Cardiac muscle cell (in vitro differentiated cells and primary cell): ENCODE measurements around the gene ZNF774. TPM values are rescaled to one million over a fixed set of nuclear protein-coding genes. Genes with fewer than 3 reads are reported as not detected.
"Not testable (repeated sequence)": the region's sequence is repeated elsewhere in the genome, so short reads cannot be mapped to it uniquely, and the experiment has no call there.

Experiments
- DNase-seq, 2 donors: peaks; one replicate each; pipeline versions ENCODE4 v3.0.0 to v3.0.0-alpha.2; 2010 to 2017; ENCODE audit warnings: low read depth in 1 of 2, low spot score in 1 of 2
- H3K27ac ChIP-seq: fragments of 200-600 bp; sonication (generic); 2 replicates; pipeline ENCODE4 v1.5.1; 2016
- H3K27me3 ChIP-seq: fragments of 200-600 bp; sonication (generic); 2 replicates; pipeline ENCODE4 v1.6.0; 2016; ENCODE audit warnings: control low read depth
- H3K36me3 ChIP-seq: fragments of 200-600 bp; sonication (generic); 2 replicates; pipeline ENCODE4 v1.5.1; 2016; ENCODE audit warnings: control low read depth
- H3K4me1 ChIP-seq: fragments of 200-600 bp; sonication (generic); 2 replicates; pipeline ENCODE4 v1.8.1; 2017; ENCODE audit warnings: low read depth, mild to moderate bottlenecking, mixed run types
- H3K4me3 ChIP-seq: fragments of 200-600 bp; sonication (generic); 2 replicates; pipeline ENCODE4 v1.5.1; 2016; ENCODE audit warnings: mild to moderate bottlenecking
- H3K9me3 ChIP-seq: fragments of 200-600 bp; sonication (generic); 2 replicates; pipeline ENCODE4 v1.5.1; 2017; ENCODE audit warnings: low read depth, mild to moderate bottlenecking, control low read depth
- CTCF ChIP-seq: IDR thresholded peaks from 2 replicates; pipeline ENCODE4 v1.5.1; 2012; ENCODE audit warnings: low read depth, mild to moderate bottlenecking, low read length
- polyA plus RNA-seq: library from polyadenylated mRNA; unstranded; fragments of >200 nt; fragmentation: Nextera tagmentation; extraction: Ambion mirVana; gene quantifications from 2 replicates; pipeline ENCODE4 v1.2.1, GENCODE V29; 2016
- total RNA-seq: library from RNA; depleted of rRNA; stranded (reverse); fragments of >200 nt; gene quantifications from 2 replicates; pipeline ENCODE4 v1.2.3, GENCODE V29; 2016

Gene ZNF774
- total and polyA plus RNA-seq, 2 experiments from 2014 or later, result 1.7 to 2.1 TPM

- Histone ChIP-seq H3K9me3 (no peaks in the 10 kb centered on the region), H3K27me3 (no peaks in the 10 kb centered on the region), H3K4me1 (peaks cover 18% of the 10 kb centered on the region), H3K36me3 (no peaks in the 10 kb centered on the region), H3K27ac (no peak overlapping the region), H3K4me3 (no peak overlapping the region)
- DNase-seq, result no peak
- TF ChIP-seq CTCF, result no peak
These were observed 56.6 kb downstream of the ZNF774 start for GRCh38 chr15:90408657-90409056.

GRCh38 chr15:90409587-90409986, 57.5 kb downstream of the ZNF774 start:
- not testable (repeated sequence) for H3K9me3 ChIP-seq, DNase-seq, H3K4me3 ChIP-seq, H3K36me3 ChIP-seq, H3K27ac ChIP-seq, H3K27me3 ChIP-seq
- peaks cover 26% of the 10 kb centered on the region for H3K4me1 ChIP-seq

GRCh38 chr15:90410316-90410715, 58.2 kb downstream of the ZNF774 start:
- not testable (repeated sequence) for H3K4me3 ChIP-seq, H3K9me3 ChIP-seq, H3K36me3 ChIP-seq, DNase-seq, H3K27me3 ChIP-seq, H3K27ac ChIP-seq
- H3K4me1 ChIP-seq, result peaks cover 26% of the 10 kb centered on the region

GRCh38 chr15:90411176-90411575, 59.1 kb downstream of the ZNF774 start:
- H3K27me3 ChIP-seq, result no peaks in the 10 kb centered on the region
- H3K36me3 ChIP-seq, result no peaks in the 10 kb centered on the region
- H3K27ac ChIP-seq, result no peak overlapping the region
- DNase-seq, result no peak
- no peak overlapping the region for H3K4me3 ChIP-seq
- no peak for TF ChIP-seq CTCF
- H3K4me1 ChIP-seq, result peaks cover 26% of the 10 kb centered on the region
- H3K9me3 ChIP-seq, result no peaks in the 10 kb centered on the region

Other genes starting within 250 kb of the ZNF774 start
- gene IDH2, start 249.8 kb upstream of the ZNF774 start, total RNA-seq, result 392 and 406 TPM in 2 replicates
- gene IDH2, start 249.8 kb upstream of the ZNF774 start, polyA plus RNA-seq, result 673 and 712 TPM in 2 replicates
- 38.0 and 39.3 TPM in 2 replicates for gene SEMA4B, start 151.0 kb upstream of the ZNF774 start, total RNA-seq
- 43.1 and 44.9 TPM in 2 replicates for gene SEMA4B, start 151.0 kb upstream of the ZNF774 start, polyA plus RNA-seq
- 18.1 and 30.8 TPM in 2 replicates for gene CIB1, start 118.3 kb upstream of the ZNF774 start, total RNA-seq
- gene CIB1, start 118.3 kb upstream of the ZNF774 start, polyA plus RNA-seq, result 71.9 and 91.6 TPM in 2 replicates
- gene GDPGP1, start 118.1 kb upstream of the ZNF774 start, total RNA-seq, result 9.1 and 16.2 TPM in 2 replicates
- gene GDPGP1, start 118.1 kb upstream of the ZNF774 start, polyA plus RNA-seq, result 1.3 and 1.9 TPM in 2 replicates
- 0.21 TPM in 2 replicates for gene TTLL13, start 102.7 kb upstream of the ZNF774 start, total RNA-seq
- gene TTLL13, start 102.7 kb upstream of the ZNF774 start, polyA plus RNA-seq, result 0.39 TPM in 1 of 2 replicates, not detected in the other
- 157 and 225 TPM in 2 replicates for gene NGRN, start 86.6 kb upstream of the ZNF774 start, total RNA-seq
- 158 and 167 TPM in 2 replicates for gene NGRN, start 86.6 kb upstream of the ZNF774 start, polyA plus RNA-seq
- 14.2 and 14.6 TPM in 2 replicates for gene IQGAP1, start 36.0 kb downstream of the ZNF774 start, total RNA-seq
- gene IQGAP1, start 36.0 kb downstream of the ZNF774 start, polyA plus RNA-seq, result 9.1 and 10.5 TPM in 2 replicates
- 14.0 and 24.5 TPM in 2 replicates for gene CRTC3, start 177.6 kb downstream of the ZNF774 start, total RNA-seq
- gene CRTC3, start 177.6 kb downstream of the ZNF774 start, polyA plus RNA-seq, result 15.1 and 21.7 TPM in 2 replicates